H4 (cell line): ENCODE data around the gene IFNLR1. TPM values are rescaled to one million over a fixed set of nuclear protein-coding genes. Genes with fewer than 3 reads are reported as not detected.

Source experiments
- DNase-seq: peaks from one replicate; pipeline ENCODE4 v3.0.0-alpha.2; 2015; ENCODE audit warnings: low spot score
- total RNA-seq: library from RNA; depleted of rRNA; stranded (reverse); fragments of >200 nt; shearing (Covaris generic); gene quantifications from 2 replicates; pipeline ENCODE4 v1.2.3, GENCODE V29; 2014

The IFNLR1 gene
- total RNA-seq, 1 experiment from 2014 or later: 0.21 TPM

DNA sequence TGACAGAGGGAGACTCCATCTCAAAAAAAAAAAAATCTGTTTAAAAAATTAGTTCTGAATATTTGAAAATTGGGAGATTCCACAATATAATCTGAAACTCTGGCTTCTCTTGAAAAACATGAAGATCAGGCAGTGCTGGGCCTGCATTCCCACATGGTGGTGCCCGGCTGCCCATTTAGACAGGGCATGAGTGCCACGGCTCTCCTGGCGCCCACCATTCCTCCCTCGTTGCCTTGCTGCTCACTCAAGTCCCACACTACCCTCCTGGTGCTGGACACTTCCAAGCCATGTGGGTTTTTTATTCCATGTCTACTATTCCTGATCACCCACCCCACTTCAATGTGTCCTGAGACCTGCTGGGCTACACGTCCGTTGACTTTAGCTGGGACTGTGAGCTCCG is 64.3 kb downstream of the IFNLR1 start:
- no peak for DNase-seq

DNA sequence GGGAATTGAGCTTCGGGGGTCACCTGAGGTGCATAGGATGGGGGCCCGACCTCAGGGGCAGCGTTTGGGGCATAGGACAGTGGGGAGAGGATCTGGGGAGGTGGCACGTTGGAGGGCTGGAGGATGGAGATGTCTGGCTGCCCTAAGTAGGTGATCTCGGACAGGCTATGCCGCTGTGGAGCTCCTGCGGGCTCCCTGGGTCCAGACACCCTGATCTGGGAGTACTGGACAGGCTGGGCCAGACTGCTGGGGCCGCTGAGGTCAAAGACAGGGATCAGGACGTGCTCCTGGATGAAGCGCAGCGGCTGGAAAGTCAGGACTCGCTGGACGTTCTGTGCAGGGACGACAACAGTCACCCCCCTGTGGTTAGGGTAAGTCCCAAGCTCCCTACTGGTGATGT is 65.7 kb downstream of the IFNLR1 start:
- no peak for DNase-seq

DNA sequence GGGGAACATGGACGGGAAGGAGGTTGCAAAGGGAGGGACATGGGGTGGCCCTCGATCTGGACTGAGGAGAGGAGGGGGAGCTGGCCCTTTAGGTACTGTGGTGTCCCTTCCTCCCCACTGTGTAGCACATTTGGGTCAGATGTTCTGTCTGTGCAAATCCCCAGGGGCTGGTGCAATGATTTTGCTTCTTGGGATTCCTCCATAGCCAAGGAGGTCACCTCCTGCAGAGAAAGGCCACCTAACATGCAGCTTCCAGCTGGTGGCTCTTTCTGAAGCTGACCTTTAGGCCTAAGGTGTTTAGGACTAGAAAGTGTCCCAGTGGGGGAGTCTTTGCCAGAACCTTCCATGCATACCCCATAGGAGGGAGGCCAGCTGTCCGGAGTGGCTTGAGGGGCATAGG is 66.1 kb downstream of the IFNLR1 start:
- DNase-seq: no peak

DNA sequence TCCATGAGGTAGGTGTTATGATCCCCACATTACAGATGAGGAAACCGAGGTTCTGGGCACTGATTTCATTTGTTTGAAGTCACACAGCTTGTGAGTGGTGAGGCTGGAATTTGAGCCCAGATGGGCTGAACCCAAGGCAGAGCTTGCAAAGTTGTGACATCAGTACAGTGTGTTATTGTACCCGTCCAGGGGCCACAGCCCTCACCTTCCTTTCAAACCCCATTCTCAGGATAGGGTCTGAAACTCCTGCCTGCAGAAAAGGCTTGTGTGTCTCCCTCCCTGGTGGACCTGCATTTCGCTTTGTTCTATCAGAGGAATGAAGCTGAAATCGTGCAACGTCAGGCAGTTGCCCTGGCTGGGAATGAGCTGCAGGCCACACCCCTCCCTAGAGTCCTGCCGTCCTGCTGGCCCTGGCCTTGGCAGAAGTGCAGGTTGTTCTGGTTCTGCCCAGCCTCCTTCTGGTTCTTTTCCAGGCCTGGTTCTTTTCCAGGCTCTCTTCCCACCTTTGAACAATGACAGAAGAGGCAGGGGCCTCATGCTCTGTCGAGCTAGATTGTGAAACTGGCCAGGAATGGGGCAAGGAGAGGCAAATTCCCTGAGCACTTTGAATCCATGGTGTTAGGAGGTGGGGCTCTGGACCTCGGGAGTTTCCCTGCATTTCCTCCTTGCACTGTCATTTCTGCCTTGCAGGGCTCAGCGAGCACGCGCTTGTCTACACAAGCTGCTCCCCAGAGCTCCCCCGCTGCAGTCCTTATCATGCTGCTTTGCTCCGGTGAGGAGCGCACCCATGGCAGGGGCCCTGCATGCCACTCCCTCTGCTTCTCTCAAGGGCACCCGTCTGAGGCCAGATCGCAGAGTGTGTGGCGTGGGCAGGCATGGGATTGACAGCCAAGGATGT is 67.0 kb downstream of the IFNLR1 start:
- no peak for DNase-seq

DNA sequence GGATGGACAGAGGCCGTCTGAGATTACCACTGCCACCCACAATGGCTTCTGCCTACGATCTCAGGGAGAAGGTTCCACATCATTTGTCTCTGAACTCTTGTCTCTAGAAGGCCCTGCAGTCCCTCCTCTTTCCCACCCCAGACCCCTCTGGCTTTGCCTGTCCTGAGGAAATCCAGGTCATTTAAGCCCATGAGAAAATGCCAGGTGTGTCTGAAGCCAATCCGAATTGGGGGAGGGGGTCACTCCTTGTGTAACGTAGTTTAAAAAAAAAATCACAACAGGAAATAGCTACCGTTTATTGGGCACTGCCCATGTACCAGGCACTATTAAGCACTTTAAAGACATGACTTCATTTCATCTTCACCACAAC is 67.6 kb downstream of the IFNLR1 start:
- no peak for DNase-seq

DNA sequence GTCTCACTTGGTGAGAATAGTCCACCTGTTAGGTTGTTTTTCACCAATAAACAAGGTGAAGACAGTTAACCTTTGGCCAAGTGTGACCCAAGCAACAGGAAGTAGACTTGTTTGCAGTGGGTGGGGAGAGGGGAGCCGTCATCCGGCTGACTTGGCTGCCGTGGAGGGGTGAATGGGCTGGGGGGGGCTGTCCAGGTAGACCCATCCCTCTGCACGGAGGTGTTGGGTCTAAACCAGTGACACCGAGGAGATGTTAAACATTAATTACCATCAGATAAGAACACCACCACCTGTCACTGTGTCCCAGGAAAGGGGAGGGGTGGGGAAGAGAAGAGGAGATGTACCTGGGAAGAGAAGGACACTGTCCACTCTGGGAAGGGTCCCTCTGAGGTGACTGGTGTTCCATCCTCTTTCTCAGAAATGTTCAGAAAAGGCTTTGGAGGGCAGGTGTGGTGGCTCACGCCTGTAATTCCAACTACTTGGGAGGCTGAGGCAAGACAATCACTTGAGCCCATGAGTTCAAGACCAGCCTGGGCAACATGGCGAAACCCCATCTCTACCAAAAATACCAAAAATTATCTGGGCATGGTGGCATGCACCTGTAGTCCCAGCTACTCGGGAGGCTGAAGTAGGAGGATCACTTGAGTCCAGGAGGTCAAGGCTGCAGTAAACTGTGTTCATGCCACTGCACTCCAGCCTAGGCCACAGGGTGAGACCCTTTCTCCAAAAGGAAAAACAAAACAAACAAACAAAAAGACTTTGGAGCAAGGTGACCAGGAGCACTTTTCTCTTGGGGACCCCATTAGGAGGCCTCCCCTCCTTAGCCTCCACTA is 68.5 kb downstream of the IFNLR1 start:
- DNase-seq: no peak

DNA sequence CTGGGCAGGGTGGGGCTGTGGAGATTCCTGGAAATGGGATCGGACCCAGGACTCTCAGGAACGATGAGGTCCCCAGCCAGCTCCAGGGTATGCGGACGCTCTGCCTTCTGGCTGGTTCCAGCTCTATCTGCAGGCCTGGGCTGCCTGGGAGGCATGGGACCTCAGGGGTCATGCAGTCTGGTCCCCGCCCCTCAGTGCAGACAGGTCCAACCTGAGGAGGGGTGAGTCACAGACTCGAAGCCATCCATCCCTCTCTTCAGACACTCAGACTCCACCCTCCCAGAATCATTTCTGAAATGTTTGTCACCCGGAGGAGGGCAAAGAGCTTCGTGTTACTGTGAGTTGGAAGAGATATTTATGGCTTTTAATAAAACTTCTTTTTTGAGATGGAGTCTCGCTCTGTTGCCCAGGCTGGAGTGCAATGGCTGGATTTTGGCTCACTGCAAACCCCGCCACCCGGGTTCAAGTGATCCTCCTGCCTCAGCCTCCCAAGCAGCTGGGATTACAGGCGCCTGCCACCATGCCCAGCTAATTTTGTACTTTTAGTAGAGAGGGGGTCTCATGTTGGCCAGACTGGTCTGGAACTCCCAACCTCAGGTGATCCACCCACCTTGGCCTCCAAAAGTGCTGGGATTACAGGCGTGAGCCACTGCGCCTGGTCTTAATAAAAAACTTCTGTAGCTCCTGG is 69.2 kb downstream of the IFNLR1 start:
- no peak for DNase-seq

DNA sequence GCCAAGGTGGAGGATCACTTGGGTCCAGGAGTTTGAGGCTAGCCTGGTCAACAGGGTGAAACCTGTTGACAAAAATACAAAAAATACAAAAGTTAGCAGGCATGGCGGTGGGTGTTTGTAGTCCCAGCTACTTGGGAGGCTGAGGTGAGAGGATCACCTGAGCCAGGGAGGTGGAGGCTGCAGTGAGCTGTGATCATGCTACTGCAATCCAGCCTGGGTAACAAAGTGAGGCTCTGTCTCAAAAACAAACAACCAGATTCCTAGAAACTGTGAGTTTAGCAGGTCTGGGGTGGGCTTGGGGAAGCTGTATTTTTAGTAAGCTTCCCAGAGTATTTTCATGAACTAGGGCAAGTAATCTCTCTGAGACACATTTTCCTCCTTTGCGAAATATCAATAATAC is 70.0 kb downstream of the IFNLR1 start:
- no peak for DNase-seq

DNA sequence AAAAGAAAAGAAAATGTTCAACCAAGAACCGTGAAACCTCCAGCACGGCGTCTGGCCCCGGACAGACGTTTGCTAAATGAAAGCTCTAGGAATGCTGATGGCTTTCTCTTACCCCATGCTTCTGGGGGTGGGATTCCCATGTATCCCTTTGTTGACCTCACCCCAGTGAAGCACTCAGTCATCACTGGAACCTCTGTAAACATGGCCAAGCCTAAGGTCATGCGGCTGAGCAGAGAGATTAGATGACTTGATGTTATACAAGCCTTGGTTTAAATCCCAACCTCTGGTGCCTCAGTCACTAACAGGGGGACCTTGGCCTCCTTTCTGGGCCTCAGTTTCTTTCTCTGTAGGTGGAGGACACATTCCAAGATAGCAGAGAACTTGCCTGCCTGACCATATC is 72.3 kb downstream of the IFNLR1 start:
- no peak for DNase-seq

DNA sequence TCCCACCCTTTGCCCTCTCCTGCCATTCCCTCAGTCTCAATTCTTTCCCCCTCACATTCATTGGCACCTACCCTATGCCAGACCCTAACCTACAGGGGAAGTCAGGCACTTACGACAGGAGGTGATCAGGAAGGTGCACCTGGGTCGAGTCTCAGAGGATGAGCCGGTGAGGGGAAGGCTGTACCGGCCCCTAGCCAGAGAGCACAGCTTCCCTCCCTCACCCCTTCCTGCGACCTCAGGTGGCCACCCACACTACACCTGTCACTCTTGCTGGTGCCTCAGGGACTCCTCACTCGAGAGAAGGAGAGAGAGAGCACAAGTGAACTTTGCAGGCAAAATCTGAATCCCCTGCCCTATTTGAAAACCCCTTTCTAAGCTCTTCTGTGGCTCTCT is 73.5 kb downstream of the IFNLR1 start:
- DNase-seq: no peak

DNA sequence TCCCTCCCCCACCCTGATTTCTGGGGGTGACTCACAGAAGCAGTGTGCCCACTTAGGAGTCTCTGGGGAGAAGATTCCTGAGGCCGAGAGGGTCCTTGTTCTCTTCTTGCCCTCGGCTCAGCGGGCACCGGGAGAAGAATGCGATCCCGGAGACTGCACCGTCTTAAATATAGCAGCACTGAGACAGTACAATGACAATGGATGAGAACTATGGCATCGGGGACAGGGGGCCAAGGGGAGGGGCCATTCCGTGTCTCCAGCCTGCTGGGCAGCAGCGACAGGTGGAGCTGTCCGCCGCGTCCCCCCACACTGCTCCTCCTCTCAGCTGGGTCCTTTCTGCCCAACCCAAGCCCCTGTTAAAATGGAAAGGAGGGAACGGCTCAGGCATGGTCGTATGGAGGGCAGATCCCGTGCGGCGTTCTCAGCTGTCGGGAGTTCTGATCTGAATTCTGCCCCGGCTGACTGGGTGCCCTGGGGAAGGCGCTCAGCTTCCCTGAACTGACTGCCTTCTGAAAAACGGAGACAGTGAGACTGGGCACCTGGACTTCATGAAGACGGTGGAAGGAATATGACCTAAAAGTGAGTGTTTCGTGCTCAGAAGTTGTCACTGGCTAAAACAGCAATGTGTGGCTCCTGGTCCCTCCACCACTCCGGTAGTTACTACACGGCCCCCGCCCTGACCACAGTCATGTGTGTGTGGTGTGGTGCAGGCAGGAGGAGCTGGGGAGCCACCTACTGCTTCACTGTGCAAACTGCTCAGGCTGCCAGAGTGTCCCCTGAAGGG is 74.9 kb downstream of the IFNLR1 start, which contains the start of gene MYOM3:
MYOM3 (minus strand) TSS at position 140 of the 784 bp plus-strand sequence. CDS start 3,499 bp downstream, outside the sequence.
- peak; percentile 80 for DNase-seq

DNA sequence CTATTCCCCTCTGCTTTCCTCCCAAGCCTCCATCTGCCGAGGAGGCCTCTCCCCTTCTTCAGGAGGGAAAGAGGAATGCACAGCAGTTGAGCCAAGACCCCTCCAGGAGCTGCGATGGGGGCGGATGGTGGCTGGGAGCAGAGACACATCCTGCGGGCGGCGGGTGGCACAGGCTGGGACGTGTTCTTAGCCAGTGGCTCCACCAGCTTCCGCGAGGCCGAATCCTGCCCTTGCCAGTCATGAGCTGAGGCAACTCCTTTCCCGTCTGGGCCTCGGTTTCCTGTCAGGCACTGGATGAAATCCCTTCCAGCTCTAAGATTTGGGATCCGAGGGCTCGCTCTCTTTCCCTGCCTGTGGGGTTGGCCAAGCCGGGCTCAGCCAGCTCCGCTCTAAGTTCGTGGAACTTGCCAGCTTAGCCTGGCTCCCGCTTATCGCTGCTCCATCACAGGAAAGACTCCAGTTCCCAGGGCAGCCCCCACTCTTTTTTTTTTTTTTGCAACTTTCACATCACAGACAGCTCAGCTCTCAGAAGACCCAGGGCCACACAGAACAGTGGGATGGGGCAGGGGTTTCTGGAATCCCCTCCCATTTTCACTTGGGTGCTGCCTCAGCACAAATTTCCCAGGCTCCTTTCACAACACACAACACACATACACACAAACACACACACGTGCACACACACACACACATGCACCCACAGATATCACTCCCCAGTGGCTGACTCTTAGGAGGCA is 75.7 kb downstream of the IFNLR1 start:
- no peak for DNase-seq

DNA sequence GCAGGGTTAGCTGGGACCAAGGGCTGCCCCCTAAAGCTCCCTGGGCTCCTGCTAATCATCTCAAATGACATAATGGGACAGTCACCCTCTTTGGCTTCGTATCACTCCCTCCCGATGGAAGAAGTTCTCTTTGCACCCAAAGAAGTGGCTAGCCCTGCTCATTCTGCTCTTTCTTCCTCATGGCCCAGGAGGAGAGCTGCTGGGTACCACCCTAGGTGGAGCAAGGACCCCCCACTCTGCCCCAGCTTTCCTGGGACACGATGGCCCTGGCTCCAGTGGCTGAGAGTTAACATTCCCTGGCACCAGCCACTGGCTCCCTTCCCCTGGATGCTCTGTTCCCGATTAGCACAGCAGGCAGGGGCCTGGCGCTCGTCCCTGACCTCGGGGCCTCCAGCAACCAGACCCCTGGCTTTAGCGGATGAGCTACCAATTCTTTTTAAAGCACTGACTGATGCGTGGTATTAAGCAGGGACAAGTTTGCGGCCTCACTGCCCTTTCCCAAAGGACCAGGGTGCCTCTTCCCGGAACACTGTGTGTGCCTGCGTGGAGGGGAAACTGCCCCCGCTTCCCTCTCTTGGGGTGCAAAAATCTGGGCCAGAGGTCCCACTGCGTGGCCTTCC is 76.3 kb downstream of the IFNLR1 start:
- no peak for DNase-seq

DNA sequence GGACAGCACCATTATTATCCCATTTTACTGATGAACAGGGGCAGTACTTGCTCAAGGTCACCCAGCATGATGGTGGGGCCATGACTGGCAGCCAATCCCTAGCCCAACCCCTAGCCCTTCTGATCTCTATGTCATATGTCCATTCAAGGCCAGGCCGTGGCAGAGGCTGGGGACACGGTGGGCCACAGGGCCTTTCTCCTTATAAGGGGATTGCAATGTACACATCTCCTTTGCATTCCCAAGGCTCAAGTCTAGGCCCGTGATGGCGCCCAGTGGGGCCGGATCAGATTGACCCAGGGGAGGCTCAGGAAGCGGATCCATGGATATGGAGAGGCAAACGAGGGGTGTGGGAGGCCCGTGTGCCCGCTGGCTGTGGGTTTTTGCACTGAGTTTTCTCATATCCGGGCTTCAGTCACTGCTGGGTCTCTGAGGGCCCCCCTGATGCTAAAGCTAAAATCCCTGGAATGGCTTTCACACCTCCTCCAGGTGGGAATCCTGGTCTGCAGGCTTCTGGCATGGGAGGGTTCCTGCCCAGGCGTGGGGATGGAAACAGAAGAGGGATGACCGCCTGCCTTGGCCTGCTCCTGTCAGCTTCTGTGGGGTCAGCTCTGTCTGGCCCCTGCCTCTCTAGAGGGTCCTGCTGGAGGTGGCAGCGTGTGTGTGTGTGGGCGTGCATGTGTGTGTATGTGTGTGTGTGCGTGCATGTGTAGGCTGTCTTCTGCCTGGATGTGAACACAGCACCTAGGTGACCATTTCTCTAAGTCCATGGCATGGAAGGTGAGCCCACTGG is 77.2 kb downstream of the IFNLR1 start:
- DNase-seq: no peak

DNA sequence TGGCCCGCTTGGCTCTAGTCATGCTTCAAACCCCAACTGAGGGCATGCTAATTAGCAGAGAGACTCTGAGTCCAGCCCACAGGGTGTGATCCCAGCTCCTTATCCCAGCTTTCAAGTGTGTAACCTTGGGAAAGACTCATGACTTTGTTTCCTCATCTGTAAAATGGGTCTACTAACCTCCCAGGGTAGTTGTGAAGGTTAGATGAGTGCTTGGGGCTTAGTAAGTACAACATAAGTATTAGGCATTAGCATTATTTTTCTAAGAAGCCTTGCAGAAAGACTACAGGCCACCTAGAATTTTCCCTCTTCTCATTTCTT is 78.0 kb downstream of the IFNLR1 start:
- DNase-seq: no peak

DNA sequence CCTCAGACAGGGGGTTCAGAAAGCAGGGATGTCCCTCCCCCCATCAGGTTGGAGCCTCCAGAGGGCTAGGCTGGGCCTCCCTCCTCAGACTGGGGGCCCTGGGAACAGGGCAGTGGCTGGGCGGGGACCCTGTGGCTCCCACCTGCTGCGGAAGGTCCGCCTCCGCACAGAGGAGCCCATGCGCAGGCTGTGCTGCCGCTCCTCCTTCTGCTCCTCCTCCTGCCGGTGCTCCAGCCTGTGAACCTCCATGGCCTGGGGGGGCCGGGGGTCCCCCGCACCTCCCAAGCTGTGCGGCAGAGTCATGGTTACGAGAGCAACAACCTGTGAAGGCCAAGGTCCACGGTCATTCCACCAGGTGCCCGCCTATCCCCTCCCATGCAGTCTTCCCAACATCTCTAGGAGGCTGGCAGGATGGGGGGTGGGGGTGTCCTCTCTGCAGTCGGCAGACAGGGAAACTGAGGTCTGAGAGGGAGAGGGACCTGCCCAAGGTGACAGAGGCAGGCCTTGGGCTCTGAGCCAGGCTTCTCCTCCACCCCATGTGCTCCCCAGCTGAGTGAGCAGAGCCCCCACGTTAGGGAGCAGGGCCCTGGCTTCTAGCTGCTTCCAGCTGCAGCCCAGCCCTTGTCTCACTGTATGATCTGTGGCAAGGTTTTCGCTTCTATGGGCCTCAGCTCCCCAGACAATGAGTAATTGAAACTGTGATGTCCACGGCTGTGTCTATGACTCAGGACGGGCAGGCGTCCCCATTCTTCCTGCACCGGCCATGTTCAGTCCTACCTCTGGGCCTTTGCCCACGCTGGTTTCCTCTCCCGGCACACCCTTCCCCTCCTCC is 78.5 kb downstream of the IFNLR1 start:
- peak; percentile 53 for DNase-seq

DNA sequence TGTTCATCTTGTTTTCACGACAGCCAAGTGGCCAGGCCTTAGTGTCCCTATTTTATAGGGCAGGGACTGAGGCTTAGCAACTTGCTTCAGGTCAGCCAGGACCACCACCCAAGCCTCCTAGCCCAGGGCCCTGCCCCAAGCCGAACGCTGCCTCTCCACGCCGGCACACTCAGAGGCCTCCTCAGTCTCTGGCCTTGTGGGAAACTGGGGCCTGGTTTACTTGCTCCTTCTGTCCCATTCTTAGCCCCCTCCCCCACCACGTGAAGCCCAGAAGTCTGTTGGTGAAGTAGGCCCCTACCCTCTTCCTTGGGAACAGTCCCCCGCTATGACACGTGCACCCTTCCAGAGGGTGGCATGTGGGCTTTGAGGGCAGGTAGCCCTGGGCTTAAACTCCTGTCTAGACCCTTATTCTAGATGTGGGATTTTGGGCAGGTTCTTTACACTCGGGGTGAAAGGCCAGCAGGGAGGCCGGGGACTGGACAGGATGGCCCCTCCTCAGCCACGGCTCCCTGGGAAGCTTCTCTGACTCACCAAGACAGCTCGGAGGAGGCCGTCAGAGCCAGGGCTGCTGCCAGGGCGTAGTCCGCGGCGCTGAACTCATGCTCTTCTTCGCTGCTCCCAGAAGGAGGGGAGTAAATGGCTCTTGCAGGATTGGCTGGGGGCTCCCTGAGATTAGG is 79.5 kb downstream of the IFNLR1 start:
- no peak for DNase-seq
